Measurements from ENCODE around the gene ZNF804B.

DNA sequence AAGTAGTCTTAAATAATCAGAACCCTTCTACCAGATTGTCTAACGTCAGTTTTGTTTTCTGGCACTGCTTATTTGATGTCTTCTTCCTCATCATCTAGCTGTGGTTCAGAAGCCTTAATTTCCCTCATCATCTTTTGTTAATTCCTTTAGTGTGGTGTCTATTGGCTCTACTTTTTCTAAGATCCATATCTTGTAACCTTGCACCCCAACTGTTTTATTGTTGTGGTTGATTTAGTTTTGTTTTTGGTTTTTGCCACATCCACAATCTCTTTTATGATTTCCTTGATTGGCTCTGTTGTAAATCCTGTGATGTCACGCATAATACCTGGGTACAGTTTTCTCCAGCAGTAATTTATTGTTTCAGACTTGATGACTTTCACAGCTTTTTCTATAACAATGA lies 499.6 kb downstream of the ZNF804B start:
- TF ChIP-seq, protein P1, sequence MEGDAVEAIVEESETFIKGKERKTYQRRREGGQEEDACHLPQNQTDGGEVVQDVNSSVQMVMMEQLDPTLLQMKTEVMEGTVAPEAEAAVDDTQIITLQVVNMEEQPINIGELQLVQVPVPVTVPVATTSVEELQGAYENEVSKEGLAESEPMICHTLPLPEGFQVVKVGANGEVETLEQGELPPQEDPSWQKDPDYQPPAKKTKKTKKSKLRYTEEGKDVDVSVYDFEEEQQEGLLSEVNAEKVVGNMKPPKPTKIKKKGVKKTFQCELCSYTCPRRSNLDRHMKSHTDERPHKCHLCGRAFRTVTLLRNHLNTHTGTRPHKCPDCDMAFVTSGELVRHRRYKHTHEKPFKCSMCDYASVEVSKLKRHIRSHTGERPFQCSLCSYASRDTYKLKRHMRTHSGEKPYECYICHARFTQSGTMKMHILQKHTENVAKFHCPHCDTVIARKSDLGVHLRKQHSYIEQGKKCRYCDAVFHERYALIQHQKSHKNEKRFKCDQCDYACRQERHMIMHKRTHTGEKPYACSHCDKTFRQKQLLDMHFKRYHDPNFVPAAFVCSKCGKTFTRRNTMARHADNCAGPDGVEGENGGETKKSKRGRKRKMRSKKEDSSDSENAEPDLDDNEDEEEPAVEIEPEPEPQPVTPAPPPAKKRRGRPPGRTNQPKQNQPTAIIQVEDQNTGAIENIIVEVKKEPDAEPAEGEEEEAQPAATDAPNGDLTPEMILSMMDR (IDR thresholded peaks at IDR 0.05; ENCODE audit: low read depth, low read length): no peak
- TF ChIP-seq EZH2phosphoT487 (IDR thresholded peaks at IDR 0.05; ENCODE audit: low read depth): no peak

Data from OCI-LY3 (cell line).